DMS 273 (cell line): ENCODE measurements around the gene BRWD1.

Experiments
- DNase-seq: peaks from one replicate; lab custom pipeline; 2025; ENCODE audit not compliant: unreplicated experiment; lab: John Stamatoyannopoulos, UW

BRWD1 gene

GRCh38 chr21:39137248-39138178, 175.9 kb downstream of the BRWD1 start:
- DNase-seq: no peak

- no peak for DNase-seq
Observed at GRCh38 chr21:39136711-39137110, 176.7 kb downstream of the BRWD1 start.

DNA sequence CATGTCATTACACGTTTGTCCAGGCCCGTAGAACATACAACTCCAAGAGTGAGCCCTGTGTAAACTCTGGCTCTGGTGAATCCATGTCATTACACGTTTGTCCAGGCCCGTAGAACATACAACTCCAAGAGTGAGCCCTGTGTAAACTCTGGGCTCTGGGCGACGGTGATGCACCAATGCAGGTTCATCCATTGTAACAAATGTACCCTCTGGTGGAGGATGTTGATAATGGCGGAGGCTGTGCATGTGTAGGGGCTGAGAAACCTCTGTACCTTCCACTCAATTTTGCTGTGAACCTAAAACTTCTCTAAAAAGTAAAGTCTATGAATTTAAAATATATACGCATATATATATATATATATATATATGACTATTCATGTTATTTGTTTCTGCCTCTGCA, 177.3 kb downstream of the BRWD1 start:
- DNase-seq: peak; percentile 41

- DNase-seq: no peak
Observed at GRCh38 chr21:39134288-39134810, 179.1 kb downstream of the BRWD1 start.
